OCI-LY7 (cell line): Measurements from ENCODE around the gene SOWAHC. TPM values are rescaled to one million over a fixed set of nuclear protein-coding genes. Genes with fewer than 3 reads are reported as not detected.

Source experiments
- BruUV-seq: library from RNA; stranded (reverse); fragments of 400-500 nt; replicated peaks from 2 replicates; lab custom pipeline; 2021; lab: Mats Ljungman, UMichigan
- CTCF ChIA-PET: fragments of 300-600 bp; sonication (Branson Sonifier 250); formaldehyde crosslinking; loops from one replicate; lab custom pipeline; 2022; ENCODE audit warnings: antibody characterized with exemption; ENCODE audit not compliant: unreplicated experiment; lab: Charles Lee
- POLR2A ChIA-PET: fragments of 300-600 bp; sonication (Branson Sonifier 250); formaldehyde crosslinking; loops from one replicate; lab custom pipeline; 2022; ENCODE audit warnings: antibody characterized with exemption; lab: Charles Lee
- DNase-seq: peaks from one replicate; pipeline ENCODE4 v3.0.0-alpha.2; 2015; ENCODE audit warnings: low spot score
- H2AFZ ChIP-seq: fragments of 200-600 bp; sonication (generic), shearing (Covaris generic); 2 replicates; pipeline ENCODE4 v1.6.1; 2014; ENCODE audit warnings: mild to moderate bottlenecking, antibody characterized with exemption, low read length, moderate library complexity
- H3K27ac ChIP-seq: fragments of 200-600 bp; sonication (generic); 2 replicates; pipeline ENCODE4 v1.5.1; 2014; ENCODE audit warnings: mixed run types, low read depth, mild to moderate bottlenecking, moderate library complexity, low read length, inconsistent platforms; ENCODE audit not compliant: poor library complexity, severe bottlenecking
- H3K36me3 ChIP-seq: fragments of 200-600 bp; sonication (generic); 2 replicates; pipeline ENCODE4 v1.6.1; 2014; ENCODE audit warnings: mild to moderate bottlenecking, antibody characterized with exemption, low read length, moderate library complexity, mixed read lengths; ENCODE audit not compliant: insufficient read depth
- H3K4me1 ChIP-seq: fragments of 200-600 bp; sonication (generic); 2 replicates; pipeline ENCODE4 v1.5.1; 2014; ENCODE audit warnings: mild to moderate bottlenecking, low read length; ENCODE audit not compliant: insufficient read depth, poor library complexity, severe bottlenecking
- H3K4me2 ChIP-seq: fragments of 200-600 bp; sonication (generic); 2 replicates; pipeline ENCODE4 v1.6.1; 2014; ENCODE audit warnings: mild to moderate bottlenecking, low read length
- H3K4me3 ChIP-seq: fragments of 200-600 bp; sonication (generic); 2 replicates; pipeline ENCODE4 v1.5.1; 2014; ENCODE audit warnings: mild to moderate bottlenecking, low read depth, low read length; ENCODE audit not compliant: poor library complexity, severe bottlenecking
- H3K79me2 ChIP-seq: fragments of 200-600 bp; sonication (generic); 2 replicates; pipeline ENCODE4 v1.6.1; 2016; ENCODE audit warnings: low read depth, mild to moderate bottlenecking, low read length, moderate library complexity, mixed read lengths; ENCODE audit not compliant: insufficient read depth
- H3K9me2 ChIP-seq: fragments of 200-600 bp; sonication (generic); 2 replicates; pipeline ENCODE4 v1.6.1; 2016; ENCODE audit warnings: mild to moderate bottlenecking, low read length, mixed read lengths; ENCODE audit not compliant: insufficient read depth
- H3K9me3 ChIP-seq: fragments of 200-600 bp; sonication (generic); 2 replicates; pipeline ENCODE4 v1.6.1; 2014; ENCODE audit warnings: mild to moderate bottlenecking, mixed run types, low read length, mixed read lengths
- H4K20me1 ChIP-seq: fragments of 200-600 bp; sonication (generic); 2 replicates; pipeline ENCODE4 v1.6.1; 2014; ENCODE audit warnings: mild to moderate bottlenecking, antibody characterized with exemption, low read length, moderate library complexity, mixed read lengths; ENCODE audit not compliant: insufficient read depth
- EZH2phosphoT487 ChIP-seq: fragments of 200-600 bp; sonication (generic); IDR thresholded peaks from 2 replicates; pipeline ENCODE4 v1.6.1; 2018; ENCODE audit warnings: low read depth, borderline replicate concordance, mild to moderate bottlenecking, mixed run types, antibody characterized with exemption, low read length, moderate library complexity, mixed read lengths
- intact Hi-C: fragments of 100-400 bp; cut with micrococcal nuclease; formaldehyde crosslinking; loops from one replicate; pipeline ENCODE4 v1.10.0; 2022; ENCODE audit not compliant: unreplicated experiment
- total RNA-seq, 2 experiments: library from RNA; depleted of rRNA in 1 of 2; stranded (reverse); fragments of >200 nt in 1 of 2; shearing (Covaris generic) in 1 of 2; gene quantifications; 2 replicates each; pipeline ENCODE4 v1.2.3, GENCODE V29; 2014 to 2022
- TF ChIP-seq, protein P1 (sequence below): fragments of 200-600 bp; sonication (generic); conservative IDR thresholded peaks from 2 replicates; pipeline ENCODE4 v1.5.1; 2014; ENCODE audit warnings: mild to moderate bottlenecking, antibody characterized with exemption, low read length, moderate library complexity, mixed read lengths

The SOWAHC gene
- total RNA-seq, 2 experiments from 2014 or later: not detected

GRCh38 chr2:109635426-109636304 is 21.5 kb downstream of the SOWAHC start:
- H3K36me3 ChIP-seq: no peaks in the 10 kb centered on the region
- no TSS peak for BruUV-seq
- no peak overlapping the region for H2AFZ ChIP-seq
- no peak overlapping the region for H3K27ac ChIP-seq
- no peak overlapping the region for H3K4me2 ChIP-seq
- H3K79me2 ChIP-seq: no peaks in the 10 kb centered on the region
- no peaks in the 10 kb centered on the region for H3K9me3 ChIP-seq
- no peak overlapping the region for H3K4me3 ChIP-seq
- H4K20me1 ChIP-seq: no peaks in the 10 kb centered on the region
- POLR2A ChIA-PET: no interaction called here
- CTCF ChIA-PET: no interaction called here
- no peak for DNase-seq
- no peaks in the 10 kb centered on the region for H3K9me2 ChIP-seq
- intact Hi-C loops: no loop called here
- TF ChIP-seq, protein P1, sequence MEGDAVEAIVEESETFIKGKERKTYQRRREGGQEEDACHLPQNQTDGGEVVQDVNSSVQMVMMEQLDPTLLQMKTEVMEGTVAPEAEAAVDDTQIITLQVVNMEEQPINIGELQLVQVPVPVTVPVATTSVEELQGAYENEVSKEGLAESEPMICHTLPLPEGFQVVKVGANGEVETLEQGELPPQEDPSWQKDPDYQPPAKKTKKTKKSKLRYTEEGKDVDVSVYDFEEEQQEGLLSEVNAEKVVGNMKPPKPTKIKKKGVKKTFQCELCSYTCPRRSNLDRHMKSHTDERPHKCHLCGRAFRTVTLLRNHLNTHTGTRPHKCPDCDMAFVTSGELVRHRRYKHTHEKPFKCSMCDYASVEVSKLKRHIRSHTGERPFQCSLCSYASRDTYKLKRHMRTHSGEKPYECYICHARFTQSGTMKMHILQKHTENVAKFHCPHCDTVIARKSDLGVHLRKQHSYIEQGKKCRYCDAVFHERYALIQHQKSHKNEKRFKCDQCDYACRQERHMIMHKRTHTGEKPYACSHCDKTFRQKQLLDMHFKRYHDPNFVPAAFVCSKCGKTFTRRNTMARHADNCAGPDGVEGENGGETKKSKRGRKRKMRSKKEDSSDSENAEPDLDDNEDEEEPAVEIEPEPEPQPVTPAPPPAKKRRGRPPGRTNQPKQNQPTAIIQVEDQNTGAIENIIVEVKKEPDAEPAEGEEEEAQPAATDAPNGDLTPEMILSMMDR: no peak
- no peak for TF ChIP-seq EZH2phosphoT487
- no peaks in the 10 kb centered on the region for H3K4me1 ChIP-seq

DNA sequence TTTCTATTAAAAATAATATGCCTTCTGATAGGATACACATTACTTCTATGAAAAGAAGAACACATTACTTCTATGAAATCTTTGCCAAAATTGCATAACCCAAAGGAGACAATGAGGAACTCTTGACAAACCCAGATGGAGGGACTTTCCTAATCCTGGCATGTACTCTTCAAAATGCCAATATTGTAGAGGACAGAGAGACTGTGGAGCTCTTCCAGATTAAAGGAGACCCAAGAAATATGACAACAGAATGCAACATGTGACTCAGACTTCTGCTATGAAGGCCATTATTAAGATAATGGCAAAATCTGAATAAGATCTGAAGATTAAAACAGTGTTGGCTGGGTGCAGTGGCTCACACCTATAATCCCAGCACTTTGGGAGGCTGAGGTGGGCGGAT is 22.2 kb downstream of the SOWAHC start:
- Histone ChIP-seq H3K27ac (no peak overlapping the region), H4K20me1 (no peaks in the 10 kb centered on the region)

More for the DNA sequence above, 22.2 kb downstream of the SOWAHC start:
- intact Hi-C loops: no loop called here
- no TSS peak for BruUV-seq
- H3K9me2 ChIP-seq: no peaks in the 10 kb centered on the region
- H3K9me3 ChIP-seq: no peaks in the 10 kb centered on the region
- POLR2A ChIA-PET: no interaction called here
- CTCF ChIA-PET: no interaction called here
- no peaks in the 10 kb centered on the region for H3K4me1 ChIP-seq
- H3K4me3 ChIP-seq: no peak overlapping the region
- TF ChIP-seq, protein P1: no peak
- TF ChIP-seq EZH2phosphoT487: no peak
- no peak overlapping the region for H3K4me2 ChIP-seq
- no peaks in the 10 kb centered on the region for H3K36me3 ChIP-seq
- no peak overlapping the region for H2AFZ ChIP-seq
- no peak for DNase-seq
- H3K79me2 ChIP-seq: no peaks in the 10 kb centered on the region
